SK-N-SH (cell line): ENCODE data around the gene TIMP2. TPM values are rescaled to one million over a fixed set of nuclear protein-coding genes. Genes with fewer than 3 reads are reported as not detected.

Experiments used
- CTCF ChIA-PET: fragments of 300-600, 350-600 bp; formaldehyde crosslinking; extraction: SDS; loops from one replicate; lab custom pipeline; 2021; lab: Yijun Ruan, JAX
- POLR2A ChIA-PET: fragments of 350-600 bp; sonication (Branson Sonifier 250); formaldehyde crosslinking; extraction: SDS; loops from one replicate; lab custom pipeline; 2020; ENCODE audit warnings: antibody characterized with exemption, inconsistent platforms; lab: Yijun Ruan, JAX
- DNase-seq: peaks from one replicate; pipeline ENCODE4 v3.0.0; 2012
- H2AFZ ChIP-seq: fragments of 200-600 bp; sonication (generic); 2 replicates; pipeline ENCODE4 v1.8.1; 2016; ENCODE audit warnings: antibody characterized with exemption, mild to moderate bottlenecking, low read depth
- H3F3A ChIP-seq: fragments of 200-600 bp; sonication (generic); replicated peaks from 2 replicates; pipeline ENCODE3; 2016; ENCODE audit warnings: antibody characterized with exemption, mild to moderate bottlenecking; ENCODE audit not compliant: insufficient read depth
- H3K27ac ChIP-seq, 2 experiments: fragments of 200-500 bp in 1 of 2; fragments of 200-600 bp in 1 of 2; sonication (Bioruptor generic) in 1 of 2; sonication (generic), shearing (Covaris generic) in 1 of 2; 2 replicates each; pipeline versions ENCODE4 v1.5.1 to v1.6.1; 2014 to 2016; ENCODE audit warnings: low read depth in 2 of 2, inconsistent platforms in 1 of 2, low read length in 1 of 2, mild to moderate bottlenecking in 1 of 2, mixed read lengths in 1 of 2
- H3K27me3 ChIP-seq: fragments of 200-600 bp; sonication (generic), shearing (Covaris generic); 2 replicates; pipeline ENCODE4 v1.6.1; 2016; ENCODE audit warnings: mixed run types; ENCODE audit not compliant: insufficient read depth
- H3K36me3 ChIP-seq, 2 experiments: fragments of 200-500 bp in 1 of 2; fragments of 200-600 bp in 1 of 2; sonication (Bioruptor generic) in 1 of 2; sonication (generic) in 1 of 2; replicated peaks in 1 of 2; 2 replicates each; pipeline versions ENCODE3 to v1.5.1; 2014 to 2016; ENCODE audit warnings: low read length in 1 of 2, mild to moderate bottlenecking in 1 of 2; ENCODE audit not compliant: insufficient read depth in 2 of 2, control insufficient read depth in 1 of 2
- H3K4me1 ChIP-seq, 2 experiments: fragments of 200-500 bp in 1 of 2; fragments of 200-600 bp in 1 of 2; sonication (Bioruptor generic) in 1 of 2; sonication (generic), shearing (Covaris generic) in 1 of 2; 2 replicates each; pipeline versions ENCODE4 v1.5.1 to v1.6.1; 2014 to 2016; ENCODE audit warnings: low read depth in 1 of 2, low read length in 1 of 2, mixed run types in 1 of 2; ENCODE audit not compliant: insufficient read depth in 2 of 2, control insufficient read depth in 1 of 2
- H3K4me2 ChIP-seq: fragments of 200-600 bp; sonication (generic), shearing (Covaris generic); 2 replicates; pipeline ENCODE4 v1.6.1; 2017; ENCODE audit warnings: mixed run types
- H3K4me3 ChIP-seq, 2 experiments: fragments of 200-500 bp in 1 of 2; fragments of 200-600 bp in 1 of 2; sonication (Bioruptor generic) in 1 of 2; sonication (generic), shearing (Covaris generic) in 1 of 2; 2 replicates each; pipeline versions ENCODE4 v1.5.1 to v1.8.1; 2014 to 2016; ENCODE audit warnings: low read depth in 2 of 2, inconsistent platforms in 1 of 2, low read length in 1 of 2, mild to moderate bottlenecking in 1 of 2, mixed read lengths in 1 of 2, moderate library complexity in 1 of 2
- H3K79me2 ChIP-seq: fragments of 200-600 bp; sonication (generic); 2 replicates; pipeline ENCODE4 v1.8.1; 2017; ENCODE audit warnings: mild to moderate bottlenecking; ENCODE audit not compliant: insufficient read depth
- H3K9ac ChIP-seq: fragments of 200-600 bp; sonication (generic); 2 replicates; pipeline ENCODE4 v1.6.1; 2017; ENCODE audit warnings: mixed run types
- H3K9me2 ChIP-seq: fragments of 200-600 bp; sonication (generic); 2 replicates; pipeline ENCODE4 v1.6.1; 2017; ENCODE audit warnings: mixed run types
- H3K9me3 ChIP-seq: fragments of 200-600 bp; sonication (generic); 2 replicates; pipeline ENCODE4 v1.6.1; 2017; ENCODE audit warnings: mixed run types, mild to moderate bottlenecking, moderate library complexity
- H4K20me1 ChIP-seq: fragments of 200-600 bp; sonication (generic); 2 replicates; pipeline ENCODE4 v1.6.1; 2017; ENCODE audit warnings: mild to moderate bottlenecking, mixed run types; ENCODE audit not compliant: insufficient read depth
- CHD2 ChIP-seq: fragments of 150-350 bp; IDR thresholded peaks from 2 replicates; pipeline ENCODE4 v1.6.1; 2018; ENCODE audit warnings: low read length; ENCODE audit not compliant: partially characterized antibody
- CTCF ChIP-seq: fragments of 200-600 bp; sonication (generic); IDR thresholded peaks from 2 replicates; pipeline ENCODE4 v1.6.1; 2017; ENCODE audit warnings: antibody characterized with exemption, mild to moderate bottlenecking, moderate library complexity
- ELF1 ChIP-seq: IDR thresholded peaks from 2 replicates; pipeline ENCODE4 v1.4.0; 2012
- EP300 ChIP-seq, 2 experiments: IDR thresholded peaks; 2 replicates each; pipeline versions ENCODE4 v1.4.0 to v1.6.1; 2012; ENCODE audit warnings: borderline replicate concordance in 1 of 2, low read depth in 1 of 2, low read length in 1 of 2
- EZH2phosphoT487 ChIP-seq: fragments of 200-600 bp; sonication (generic); IDR thresholded peaks from 2 replicates; pipeline ENCODE4 v1.6.1; 2017; ENCODE audit warnings: low read depth, mixed run types, mild to moderate bottlenecking, antibody characterized with exemption, moderate library complexity, borderline replicate concordance
- FOXJ3 ChIP-seq: sonication (generic); formaldehyde crosslinking; IDR thresholded peaks from 2 replicates; pipeline ENCODE4 v1.5.1; 2020; ENCODE audit warnings: mild to moderate bottlenecking, missing genetic modification reagents
- FOXM1 ChIP-seq: IDR thresholded peaks from 2 replicates; pipeline ENCODE4 v1.4.0; 2012; ENCODE audit warnings: low read depth, mild to moderate bottlenecking
- GABPA ChIP-seq: IDR thresholded peaks from 2 replicates; pipeline ENCODE4 v1.4.0; 2012; ENCODE audit warnings: low read depth, mild to moderate bottlenecking
- IRF3 ChIP-seq: fragments of 150-350 bp; IDR thresholded peaks from 2 replicates; pipeline ENCODE4 v1.6.1; 2016; ENCODE audit warnings: mild to moderate bottlenecking, low read depth, low read length
- MAX ChIP-seq: IDR thresholded peaks from 2 replicates; pipeline ENCODE4 v1.4.0; 2012; ENCODE audit warnings: low read depth
- MEF2A ChIP-seq: IDR thresholded peaks from 2 replicates; pipeline ENCODE4 v1.4.0; 2012; ENCODE audit warnings: low read depth, borderline replicate concordance
- MXI1 ChIP-seq: IDR thresholded peaks from 2 replicates; pipeline ENCODE4 v1.6.1; 2012; ENCODE audit warnings: mild to moderate bottlenecking, low read depth, low read length, improper control_type of control experiment
- NRF1 ChIP-seq: IDR thresholded peaks from 2 replicates; pipeline ENCODE4 v1.6.1; 2012; ENCODE audit warnings: low read depth, mild to moderate bottlenecking, low read length
- PBX3 ChIP-seq: IDR thresholded peaks from 2 replicates; pipeline ENCODE4; 2012
- RAD21 ChIP-seq: IDR thresholded peaks from 2 replicates; pipeline ENCODE4 v1.6.1; 2012; ENCODE audit warnings: mild to moderate bottlenecking, low read length
- RCOR1 ChIP-seq: fragments of 150-350 bp; IDR thresholded peaks from 2 replicates; pipeline ENCODE4 v1.6.1; 2017; ENCODE audit warnings: antibody characterized with exemption, low read length
- SMC3 ChIP-seq: IDR thresholded peaks from 2 replicates; pipeline ENCODE4 v1.6.1; 2012; ENCODE audit warnings: low read depth, low read length, improper control_type of control experiment
- TCF12 ChIP-seq: IDR thresholded peaks from 2 replicates; pipeline ENCODE4 v1.4.0; 2012
- TEAD4 ChIP-seq: IDR thresholded peaks from 2 replicates; pipeline ENCODE4 v1.4.0; 2012; ENCODE audit warnings: mild to moderate bottlenecking, borderline replicate concordance; ENCODE audit not compliant: insufficient read depth
- WGBS: methylation state at CpG from one replicate; pipeline ENCODE4 v1.1.6; 2017; ENCODE audit warnings: low lambda C conversion rate; 5-methylcytosine and 5-hydroxymethylcytosine counted together
- polyA plus RNA-seq, 3 experiments: library from polyadenylated mRNA; depleted of rRNA; stranded (reverse); fragments of >200 nt; gene quantifications; 2 replicates each; pipeline ENCODE4 v1.2.3, GENCODE V29; 2012

Gene TIMP2
- polyA plus RNA-seq, 1 of the 3 experiments (the other 2 are of a cell fraction) = 441 TPM

- no peaks in the 10 kb centered on the region for H3K27me3 ChIP-seq
- H3K9me2 ChIP-seq = no peaks in the 10 kb centered on the region
- H3K36me3 ChIP-seq = peaks cover 20 to 24% of the 10 kb centered on the region in 2 experiments
- H3K27ac ChIP-seq = no peak overlapping the region; a peak in 1 of 4 replicates
- WGBS = 97% methylated on average over 29 of the region's 29 CpGs
- H2AFZ ChIP-seq = no peak overlapping the region
- H3K4me3 ChIP-seq = no peak overlapping the region
- DNase-seq = no peak
- H3K9ac ChIP-seq = no peak overlapping the region
- no peak for TF ChIP-seq EZH2phosphoT487
- no peak for TF ChIP-seq GABPA
- TF ChIP-seq FOXJ3 (CRISPR knock-in tag) = no peak
- TF ChIP-seq CHD2 = no peak
- TF ChIP-seq CTCF = no peak
- POLR2A ChIA-PET = no interaction called here
- H3K4me1 ChIP-seq = peaks cover 0 to 43% of the 10 kb centered on the region in 2 experiments; a peak in 1 of 4 replicates
- H4K20me1 ChIP-seq = peaks cover 100% of the 10 kb centered on the region
- H3K4me2 ChIP-seq = no peak overlapping the region
- H3K79me2 ChIP-seq = peaks cover 100% of the 10 kb centered on the region
- H3F3A ChIP-seq = no peaks in the 10 kb centered on the region
- CTCF ChIA-PET = interaction anchor here (2.0 to 2.7 kb wide), 2 partner anchors 8 to 70 kb away, joined by 6 to 18 read pairs; no protein-coding TSS in a partner anchor
- no peaks in the 10 kb centered on the region for H3K9me3 ChIP-seq
Observed at GRCh38 chr17:78900816-78901215, 24.4 kb downstream of the TIMP2 start.

- 92% methylated on average over 18 of the region's 18 CpGs for WGBS
- POLR2A ChIA-PET = interaction anchor here (0.9 to 1.2 kb wide), 4 partner anchors 17 to 36 kb away, joined by 3 to 5 read pairs (median 4); no protein-coding TSS in a partner anchor
- Histone ChIP-seq H3K4me3 (no peak overlapping the region), H3K9me2 (no peaks in the 10 kb centered on the region), H3K36me3 (peaks cover 19 to 24% of the 10 kb centered on the region in 2 experiments), H3K4me2 (no peak overlapping the region), H3K27ac (no peak overlapping the region; a peak in 1 of 4 replicates), H4K20me1 (peaks cover 100% of the 10 kb centered on the region), H3K79me2 (peaks cover 100% of the 10 kb centered on the region), H3F3A (no peaks in the 10 kb centered on the region), H3K27me3 (no peaks in the 10 kb centered on the region), H3K9ac (no peak overlapping the region), H2AFZ (no peak overlapping the region), H3K4me1 (peaks cover 0 to 47% of the 10 kb centered on the region in 2 experiments; a peak in 2 of 4 replicates), H3K9me3 (no peaks in the 10 kb centered on the region)
- TF ChIP-seq NRF1 = no peak
- TF ChIP-seq MAX = no peak
- no peak for TF ChIP-seq TEAD4
- TF ChIP-seq RAD21 = no peak
- no peak for TF ChIP-seq TCF12
- TF ChIP-seq SMC3 = no peak
- TF ChIP-seq IRF3 = no peak
- no peak for TF ChIP-seq FOXM1
- TF ChIP-seq MEF2A = no peak
- TF ChIP-seq ELF1 = no peak
- no peak for TF ChIP-seq MXI1
- no peak for TF ChIP-seq EZH2phosphoT487
- TF ChIP-seq PBX3 = no peak
- TF ChIP-seq RCOR1 = no peak
- no peak for TF ChIP-seq EP300 (IDR thresholded peaks at IDR 0.05; ENCODE audit: borderline replicate concordance in 1 of 2, low read depth in 1 of 2, low read length in 1 of 2)
- DNase-seq = peak; percentile 62
- CTCF ChIA-PET = interaction anchor here (1.1 to 3.0 kb wide), 11 partner anchors 9 to 143 kb away, joined by 3 to 18 read pairs (median 4); no protein-coding TSS in a partner anchor
Observed at GRCh38 chr17:78899361-78900260, 25.6 kb downstream of the TIMP2 start.
